ENCODE data around the gene DYNLT4.

DNA sequence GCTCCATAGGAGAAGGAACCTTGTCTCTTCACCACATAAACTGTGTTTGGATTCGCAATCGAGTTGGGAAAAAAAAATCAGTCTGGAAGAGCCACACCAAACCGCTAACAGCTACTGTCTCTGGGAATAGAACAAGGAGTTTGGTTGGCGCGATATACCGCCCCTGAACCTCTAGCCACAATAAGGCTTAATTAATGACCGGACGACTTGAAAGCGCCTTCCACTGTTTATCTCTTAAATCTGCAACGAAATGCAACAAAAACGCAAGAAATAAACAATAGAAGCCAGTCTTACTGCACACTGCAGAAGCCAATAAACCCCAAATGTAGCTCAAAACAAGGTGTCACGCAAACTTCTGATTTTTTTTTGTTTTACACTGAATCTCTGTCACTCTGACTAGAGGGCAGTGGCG is 12.1 kb upstream of the DYNLT4 start:
- TF ChIP-seq, protein P1, sequence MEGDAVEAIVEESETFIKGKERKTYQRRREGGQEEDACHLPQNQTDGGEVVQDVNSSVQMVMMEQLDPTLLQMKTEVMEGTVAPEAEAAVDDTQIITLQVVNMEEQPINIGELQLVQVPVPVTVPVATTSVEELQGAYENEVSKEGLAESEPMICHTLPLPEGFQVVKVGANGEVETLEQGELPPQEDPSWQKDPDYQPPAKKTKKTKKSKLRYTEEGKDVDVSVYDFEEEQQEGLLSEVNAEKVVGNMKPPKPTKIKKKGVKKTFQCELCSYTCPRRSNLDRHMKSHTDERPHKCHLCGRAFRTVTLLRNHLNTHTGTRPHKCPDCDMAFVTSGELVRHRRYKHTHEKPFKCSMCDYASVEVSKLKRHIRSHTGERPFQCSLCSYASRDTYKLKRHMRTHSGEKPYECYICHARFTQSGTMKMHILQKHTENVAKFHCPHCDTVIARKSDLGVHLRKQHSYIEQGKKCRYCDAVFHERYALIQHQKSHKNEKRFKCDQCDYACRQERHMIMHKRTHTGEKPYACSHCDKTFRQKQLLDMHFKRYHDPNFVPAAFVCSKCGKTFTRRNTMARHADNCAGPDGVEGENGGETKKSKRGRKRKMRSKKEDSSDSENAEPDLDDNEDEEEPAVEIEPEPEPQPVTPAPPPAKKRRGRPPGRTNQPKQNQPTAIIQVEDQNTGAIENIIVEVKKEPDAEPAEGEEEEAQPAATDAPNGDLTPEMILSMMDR (IDR thresholded peaks at IDR 0.05), result no peak
- TF ChIP-seq POLR2AphosphoS5 (IDR thresholded peaks at IDR 0.05; ENCODE audit: low read depth, low read length), result no peak
- peak; percentile 69 for TF ChIP-seq TCF7L2 (IDR thresholded peaks at IDR 0.05; ENCODE audit: low read depth, low read length)
